CD4-positive, alpha-beta T cell treated with Interleukin-4 for 4 hours (primary cell): ENCODE measurements around the gene NOP9.

Experiments
- DNase-seq: peaks from one replicate; pipeline ENCODE4 v3.0.0-alpha.2; 2020

Gene NOP9

GRCh38 chr14:24299255-24300191 lies at the start of gene NOP9, which contains the start of gene DHRS1:
TSS of gene NOP9 (plus strand) at chr14:24299850. CDS start at chr14:24299955, 105 bp downstream.
TSS of gene DHRS1 (minus strand) at chr14:24299780. CDS start at chr14:24299106, 674 bp downstream.
- DNase-seq, result peak; percentile 86

- DNase-seq, result no peak
These were observed 49.3 kb upstream of the NOP9 start for GRCh38 chr14:24250354-24250753.

- DNase-seq, result no peak
These were observed 47.8 kb upstream of the NOP9 start for GRCh38 chr14:24251880-24252288.

GRCh38 chr14:24252289-24253124 lies 47.1 kb upstream of the NOP9 start:
- no peak for DNase-seq

GRCh38 chr14:24253936-24254335 lies 45.7 kb upstream of the NOP9 start:
- DNase-seq, result no peak

GRCh38 chr14:24254630-24255392 lies 44.8 kb upstream of the NOP9 start:
- no peak for DNase-seq

GRCh38 chr14:24255438-24255837 lies 44.2 kb upstream of the NOP9 start:
- DNase-seq, result no peak

GRCh38 chr14:24255931-24256711 lies 43.5 kb upstream of the NOP9 start:
- no peak for DNase-seq

- DNase-seq, result no peak
These were observed 42.7 kb upstream of the NOP9 start for GRCh38 chr14:24256960-24257359.

GRCh38 chr14:24258119-24258518 lies 41.5 kb upstream of the NOP9 start:
- DNase-seq, result no peak

- no peak for DNase-seq
These were observed 40.9 kb upstream of the NOP9 start for GRCh38 chr14:24258548-24259265.

GRCh38 chr14:24259282-24260025 lies 40.2 kb upstream of the NOP9 start:
- no peak for DNase-seq

GRCh38 chr14:24260026-24260779 lies 39.4 kb upstream of the NOP9 start:
- no peak for DNase-seq

- no peak for DNase-seq
These were observed 38.9 kb upstream of the NOP9 start for GRCh38 chr14:24260780-24261157.

- no peak for DNase-seq
These were observed 38.2 kb upstream of the NOP9 start for GRCh38 chr14:24261256-24261968.

- no peak for DNase-seq
These were observed 37.7 kb upstream of the NOP9 start for GRCh38 chr14:24261969-24262327.

GRCh38 chr14:24262821-24263733 lies 36.6 kb upstream of the NOP9 start, which contains the start of gene TGM1:
TSS of gene TGM1 (minus strand) at chr14:24263177. CDS start at chr14:24262352, 825 bp downstream.
- DNase-seq, result no peak

GRCh38 chr14:24263848-24264247 lies 35.8 kb upstream of the NOP9 start:
- no peak for DNase-seq
